ENCODE results near the gene GLTPD2.
"Not testable (repeated sequence)": the region's sequence is repeated elsewhere in the genome, so short reads cannot be mapped to it uniquely, and the experiment has no call there.

GLTPD2 gene

DNA sequence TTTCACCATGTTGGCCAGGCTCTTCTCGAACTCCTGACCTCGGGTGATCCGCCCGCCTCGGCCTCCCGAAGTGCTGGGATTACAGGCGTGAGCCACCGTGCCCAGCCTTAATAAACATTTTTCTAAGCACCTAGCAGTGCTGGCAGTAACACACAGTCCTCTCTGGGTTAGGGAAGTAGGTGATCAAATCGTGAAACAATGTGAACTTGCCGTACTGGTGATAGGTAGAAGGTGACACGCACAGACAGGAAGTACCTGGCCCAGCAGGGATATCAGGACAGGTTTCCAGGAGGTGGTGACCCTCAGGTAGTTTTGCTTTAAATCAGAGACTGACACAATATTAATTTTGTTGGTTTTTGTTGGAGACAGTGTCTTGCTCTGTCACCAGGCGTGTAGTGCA lies 22.7 kb downstream of the GLTPD2 start:
- FAIRE-seq: no peak

DNA sequence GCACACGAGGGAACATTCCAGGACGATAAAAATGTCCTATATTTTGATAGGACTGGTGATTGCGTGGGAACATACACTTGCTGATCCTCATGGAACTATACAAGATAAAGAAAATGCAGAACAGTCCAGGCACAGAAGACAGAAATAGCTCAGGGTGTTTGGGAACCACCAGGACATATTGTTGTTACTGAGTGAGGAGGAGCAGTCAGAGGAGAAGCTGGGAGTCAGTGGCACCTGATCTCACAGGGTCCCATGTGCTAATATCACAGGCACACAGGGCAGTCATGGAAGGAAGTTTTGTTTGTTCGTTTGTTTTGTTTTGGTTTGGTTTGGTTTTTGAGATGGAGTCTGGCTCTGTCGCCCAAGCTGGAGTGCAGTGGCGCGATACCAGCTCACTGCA lies 23.9 kb downstream of the GLTPD2 start:
- FAIRE-seq: no peak

DNA sequence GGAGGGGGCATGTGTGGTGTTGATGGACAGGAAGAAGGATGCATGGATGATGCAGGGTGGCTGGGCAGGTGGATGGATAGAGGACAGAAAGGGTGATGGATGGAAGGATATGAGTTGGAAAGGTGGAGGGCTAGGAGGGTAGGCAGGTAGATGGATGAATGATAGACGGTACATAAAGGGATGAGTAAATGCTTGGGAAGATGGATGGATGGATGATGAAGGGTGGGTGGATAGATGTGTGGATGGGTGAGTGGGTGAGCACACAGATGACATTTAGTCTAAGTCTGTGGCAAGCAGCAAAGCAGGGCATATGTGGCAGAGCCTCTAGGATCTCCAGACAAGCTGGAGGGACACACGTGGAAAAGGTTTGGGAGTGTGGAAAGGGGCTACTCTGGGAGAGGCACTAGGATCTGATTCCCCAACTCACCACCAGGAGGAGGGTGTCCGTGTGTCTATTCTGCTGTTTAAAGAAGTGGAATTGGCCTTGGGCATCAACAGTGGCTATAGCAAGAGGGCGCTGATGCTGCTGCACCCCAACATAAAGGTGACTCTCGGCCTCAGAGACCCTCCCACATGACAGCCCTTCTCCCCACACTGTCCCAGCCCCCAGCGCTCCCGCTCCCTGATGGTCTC lies 26.4 kb downstream of the GLTPD2 start:
- FAIRE-seq: no peak

DNA sequence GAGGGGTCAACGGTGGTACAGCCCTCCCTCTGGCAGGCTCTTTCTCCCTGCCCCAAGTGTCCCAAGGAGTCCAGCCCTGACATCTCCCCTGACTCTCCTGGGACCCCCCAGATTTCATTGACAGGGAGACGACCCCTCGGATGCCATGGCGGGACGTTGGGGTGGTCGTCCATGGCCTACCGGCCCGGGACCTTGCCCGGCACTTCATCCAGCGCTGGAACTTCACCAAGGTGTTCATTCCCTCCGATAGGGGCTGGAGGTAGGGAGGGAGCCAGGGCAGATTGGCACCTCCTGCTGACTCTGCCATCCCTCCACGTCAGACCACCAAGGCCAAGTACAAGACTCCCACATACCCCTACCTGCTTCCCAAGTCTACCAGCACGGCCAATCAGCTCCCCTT lies 28.1 kb downstream of the GLTPD2 start:
- FAIRE-seq: no peak

DNA sequence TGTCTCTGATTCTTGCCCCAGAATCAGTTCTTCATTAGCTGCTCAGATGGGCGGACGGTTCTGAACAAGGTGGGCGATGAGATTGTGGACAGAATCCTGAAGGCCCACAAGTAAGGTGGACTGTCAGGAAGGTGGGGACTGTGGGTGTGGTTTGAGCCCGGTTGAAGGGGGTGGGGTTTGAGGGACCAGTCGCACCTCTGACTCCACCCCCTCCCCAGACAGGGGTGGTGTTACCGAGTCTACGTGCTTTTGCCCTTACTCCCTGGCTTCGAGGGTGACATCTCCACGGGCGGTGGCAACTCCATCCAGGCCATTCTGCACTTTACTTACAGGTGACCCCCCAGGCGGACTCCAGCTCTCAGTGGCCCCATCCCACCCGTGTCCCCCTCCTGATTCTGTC lies 29.5 kb downstream of the GLTPD2 start:
- FAIRE-seq: no peak

DNA sequence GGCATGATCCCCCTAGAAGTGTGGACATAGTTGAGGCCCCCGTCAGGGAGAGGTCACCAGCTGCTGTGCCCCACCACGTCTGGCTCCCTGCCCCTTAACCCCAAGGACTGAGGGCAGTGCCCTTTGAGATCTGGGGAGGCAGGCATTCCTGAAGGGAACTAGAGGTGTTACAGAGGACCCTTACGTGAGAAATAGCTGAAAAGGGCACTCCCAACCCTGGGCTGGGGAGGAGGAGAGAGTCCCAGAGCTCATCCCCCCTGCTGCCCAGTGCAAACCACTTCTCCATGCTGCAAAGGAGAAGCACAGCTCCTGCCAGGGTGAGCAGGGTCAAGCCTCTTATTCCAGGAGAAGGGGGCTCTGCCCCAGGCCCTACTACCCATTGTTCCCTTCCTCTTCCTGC lies 34.1 kb downstream of the GLTPD2 start:
- FAIRE-seq: no peak

DNA sequence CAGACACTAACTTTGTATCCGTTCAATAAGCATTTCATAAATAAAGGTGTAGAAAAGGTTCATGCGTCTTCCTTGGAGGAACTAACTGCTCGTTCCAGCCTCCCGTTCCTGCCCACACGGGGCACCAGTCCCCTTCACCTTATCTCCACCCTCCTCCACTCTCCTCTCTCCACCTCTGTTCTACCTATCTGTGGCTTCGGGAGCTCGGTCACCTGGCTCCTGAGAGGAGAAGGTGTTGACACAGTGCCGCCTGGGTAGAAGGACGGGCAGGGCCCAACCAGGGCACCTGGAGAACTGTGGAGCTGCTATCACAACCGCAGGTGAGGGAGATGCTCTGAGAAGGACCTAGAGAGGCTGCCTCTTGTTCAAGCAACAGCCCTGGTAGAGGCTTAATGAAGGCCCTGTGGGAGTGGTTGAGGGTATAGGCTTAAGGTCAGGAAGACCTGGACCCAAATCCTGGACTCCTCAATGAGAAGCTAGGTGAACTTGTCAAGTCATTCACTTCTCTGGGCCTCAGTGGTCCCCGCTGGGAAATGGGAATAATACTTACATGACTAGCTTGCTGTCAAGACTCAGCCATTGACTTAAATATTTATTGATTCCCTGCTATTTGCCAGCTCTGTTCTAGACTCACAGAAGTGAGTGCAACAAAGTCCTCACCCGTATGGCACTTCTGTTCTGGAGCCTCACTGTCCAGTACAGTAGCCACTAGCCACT lies 34.8 kb downstream of the GLTPD2 start:
- no peak for FAIRE-seq

DNA sequence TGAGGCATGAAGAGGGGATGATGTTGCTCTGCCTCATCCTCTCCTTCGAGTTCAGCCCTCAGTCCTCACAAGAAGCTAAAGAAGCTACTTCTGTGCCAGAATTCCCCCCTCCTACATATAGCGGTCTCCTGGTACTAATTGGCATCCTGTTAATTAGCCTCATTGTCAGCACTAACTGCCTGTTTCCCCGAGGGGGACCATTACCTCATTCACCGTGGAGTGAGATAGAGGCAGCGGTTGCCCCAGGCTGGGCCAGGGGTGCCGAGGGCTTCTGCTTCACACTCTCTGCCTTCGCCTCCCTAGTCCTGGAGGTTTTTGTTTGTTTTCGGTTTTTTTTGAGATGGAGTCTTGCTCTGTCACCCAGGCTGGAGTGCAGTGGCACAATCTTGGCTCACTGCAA lies 38.6 kb downstream of the GLTPD2 start:
- no peak for FAIRE-seq

DNA sequence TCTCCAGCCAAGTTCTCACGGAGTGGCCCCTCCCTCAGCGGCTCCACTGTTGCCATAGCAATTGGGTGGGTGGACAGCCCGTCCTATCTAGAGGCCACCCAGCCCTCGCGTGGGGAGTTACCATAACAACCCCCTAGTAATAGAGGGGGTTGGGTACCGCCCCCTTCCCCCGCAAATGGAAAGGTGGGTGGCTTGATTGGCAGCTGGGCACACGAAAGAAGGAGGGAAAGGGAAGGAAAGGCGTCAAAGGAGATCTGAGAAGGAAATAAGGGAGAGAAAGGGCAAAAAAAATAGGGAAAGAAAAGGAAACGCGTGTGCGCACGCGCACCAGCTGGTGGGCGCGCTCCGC lies 44.0 kb downstream of the GLTPD2 start:
- FAIRE-seq: not testable (repeated sequence)

DNA sequence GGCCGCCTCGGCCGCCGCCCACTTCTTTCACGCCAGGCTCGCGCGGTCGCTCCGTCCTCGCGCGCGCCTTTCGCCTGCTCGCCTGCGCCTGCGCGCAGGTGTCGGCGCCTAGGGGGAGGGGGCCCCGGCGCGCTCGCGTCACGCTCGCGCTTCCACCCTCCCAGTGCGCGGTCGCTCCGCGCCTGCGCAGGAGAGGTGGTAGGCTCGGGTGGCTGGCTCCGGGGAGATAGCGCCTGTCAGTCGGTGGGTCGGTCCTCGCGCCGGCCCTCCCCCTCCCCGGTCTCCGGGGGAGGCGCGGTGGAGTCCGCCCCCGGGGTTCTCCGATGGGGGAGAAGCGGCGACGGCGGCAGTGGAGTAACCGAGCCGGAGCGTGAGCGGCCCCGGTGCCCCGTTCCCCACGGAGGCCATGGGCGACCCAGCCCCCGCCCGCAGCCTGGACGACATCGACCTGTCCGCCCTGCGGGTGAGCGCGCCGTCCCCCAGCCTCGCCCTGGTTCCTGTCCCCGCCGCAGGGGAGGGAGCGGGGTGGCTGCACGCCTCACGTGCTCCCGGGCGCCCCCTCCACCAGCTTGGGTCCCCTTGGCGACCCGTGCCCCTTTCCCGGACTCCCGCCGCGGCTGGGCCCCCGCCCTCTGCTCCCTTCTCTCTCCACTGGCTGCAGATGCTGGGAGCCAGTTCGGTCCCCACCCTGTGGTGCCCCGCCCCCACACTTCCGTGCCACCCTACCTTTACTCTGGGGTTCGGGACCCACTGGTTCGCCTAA lies 44.6 kb downstream of the GLTPD2 start, which contains the start of gene MINK1:
Gene MINK1 (plus strand): TSS at position 163 of the 763 bp plus-strand sequence. CDS start 244 bp downstream, at position 407.
- FAIRE-seq: no peak

DNA sequence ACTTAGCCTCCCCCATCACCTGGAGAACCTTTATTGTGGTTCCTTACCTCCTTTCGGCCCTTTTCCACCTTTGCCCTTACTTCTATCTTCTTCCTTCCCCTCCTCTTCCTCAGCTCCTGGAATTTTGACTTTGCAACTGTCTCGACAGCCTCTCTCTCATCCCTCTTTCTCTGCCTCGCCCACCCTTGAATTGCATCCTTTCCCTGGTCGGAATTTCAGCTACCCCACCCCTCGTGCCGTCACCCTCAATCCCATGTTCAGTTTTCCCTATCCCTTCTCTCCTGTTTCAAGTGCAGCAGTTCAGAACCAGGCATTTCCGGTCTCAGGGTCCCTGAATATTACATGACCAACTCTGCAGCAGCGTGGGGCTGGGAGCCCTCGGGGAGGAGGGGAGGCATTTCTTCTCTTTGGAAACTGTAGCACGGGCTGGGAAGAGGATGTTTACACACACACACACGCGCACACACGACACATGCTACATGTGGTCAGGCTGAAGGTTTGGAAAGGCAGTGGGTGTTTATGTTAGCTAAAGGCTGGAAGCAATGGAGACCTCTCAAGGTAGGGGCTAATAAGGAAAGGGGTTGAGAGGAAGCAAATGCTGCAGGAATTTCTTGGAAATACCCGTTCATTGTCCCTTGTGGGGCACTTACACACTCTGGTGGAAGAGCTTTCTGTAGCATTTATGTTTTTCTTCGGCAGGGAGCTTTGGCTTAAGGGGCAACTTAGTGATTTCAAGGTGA lies 45.3 kb downstream of the GLTPD2 start:
- no peak for FAIRE-seq

DNA sequence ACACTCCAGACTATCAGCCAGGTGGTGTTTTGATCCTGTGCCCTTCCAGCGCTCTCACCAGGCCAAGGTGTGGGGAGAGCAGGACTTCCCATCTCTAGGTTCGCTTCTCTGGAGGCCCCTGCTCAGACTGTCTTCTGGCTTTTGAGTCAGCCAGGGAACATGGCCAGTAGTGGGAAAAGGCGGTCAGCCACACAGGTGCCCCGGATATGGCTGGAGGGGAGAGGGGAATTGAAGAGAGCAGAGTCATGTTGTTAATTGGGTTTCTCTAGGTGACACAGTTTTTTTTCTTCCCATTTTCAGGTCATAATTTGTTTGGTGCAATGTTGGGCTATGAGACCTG lies 45.9 kb downstream of the GLTPD2 start:
- FAIRE-seq: no peak

DNA sequence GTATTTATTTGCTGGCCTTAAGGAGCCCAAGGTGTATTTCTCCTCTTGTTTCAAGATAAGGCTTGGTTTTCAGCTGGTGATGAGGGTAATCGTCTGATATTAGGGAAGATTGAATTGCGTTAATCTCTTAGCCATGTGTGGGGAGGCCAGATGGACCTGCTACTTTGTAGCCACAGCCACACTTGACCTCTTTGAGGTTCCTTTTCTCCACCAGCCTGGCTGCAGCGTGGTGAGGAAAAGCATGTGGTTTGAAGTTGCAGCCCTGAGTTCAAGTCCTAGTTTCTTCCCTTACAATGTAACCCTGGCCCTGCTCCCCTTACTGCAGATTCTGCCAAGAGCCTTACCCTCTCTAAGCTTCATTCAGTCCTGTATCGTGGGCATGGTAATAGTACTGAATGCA lies 47.5 kb downstream of the GLTPD2 start:
- FAIRE-seq: no peak

DNA sequence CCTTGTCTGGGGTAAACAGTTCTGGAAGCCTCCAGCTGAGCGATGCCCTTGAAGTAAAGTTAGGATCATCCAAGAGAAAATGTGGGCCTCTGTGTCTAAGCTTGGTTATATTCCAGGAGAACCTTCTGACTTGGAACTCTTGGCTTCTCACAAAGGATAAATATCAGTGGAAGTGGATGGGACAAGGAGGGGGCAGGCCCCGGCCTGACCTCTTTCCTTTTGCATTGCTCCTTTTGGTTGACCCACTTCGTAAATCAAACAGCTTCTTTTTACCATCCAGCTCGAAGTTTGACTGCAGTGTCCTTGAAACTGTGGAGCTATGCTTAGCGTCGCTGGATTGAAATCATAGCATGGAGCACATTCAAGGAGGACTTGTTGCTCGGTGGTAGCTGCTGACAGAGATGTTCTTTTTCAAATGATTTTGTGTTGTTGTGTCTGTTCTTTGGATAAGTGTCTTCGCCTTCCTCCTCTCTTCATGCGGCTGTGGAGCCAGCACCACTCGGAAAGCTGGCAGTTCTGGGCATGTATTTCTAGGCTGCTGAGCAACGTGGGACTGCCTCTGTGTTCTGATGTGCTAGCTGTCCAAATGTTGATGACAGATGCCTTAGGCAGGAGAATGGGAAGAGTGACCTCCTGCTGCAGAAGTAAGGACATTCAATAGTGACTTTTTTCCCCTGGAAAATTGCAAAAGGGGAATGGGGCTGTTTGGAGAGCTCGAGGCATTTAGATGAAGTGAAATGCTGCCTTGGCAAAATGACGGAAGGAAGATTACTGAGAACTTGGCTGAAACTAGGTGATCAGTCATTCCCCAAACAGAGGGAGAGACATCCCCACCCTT lies 48.9 kb downstream of the GLTPD2 start:
- no peak for FAIRE-seq

DNA sequence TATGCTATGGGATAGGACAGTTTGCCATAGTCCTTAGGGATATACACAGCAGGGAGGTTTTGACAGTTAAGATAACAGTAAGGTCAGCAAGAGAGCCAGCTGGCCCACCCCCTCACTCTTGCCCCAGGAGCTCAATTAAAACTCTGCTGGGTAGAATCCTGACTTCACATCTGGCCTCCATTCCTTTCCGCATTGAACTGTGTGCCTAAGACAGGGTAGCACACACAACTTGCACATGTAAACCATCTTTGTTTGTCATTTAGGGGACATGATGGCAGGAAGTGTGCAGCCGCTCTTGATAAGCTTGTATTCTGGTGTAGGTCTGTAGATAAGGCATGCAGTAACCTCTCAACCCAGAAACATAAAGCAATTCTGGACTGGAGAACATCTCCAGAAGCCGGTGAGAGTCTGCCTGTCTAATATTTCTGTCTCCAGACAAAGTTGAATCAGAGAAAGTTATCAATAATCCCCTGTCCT lies 49.6 kb downstream of the GLTPD2 start:
- FAIRE-seq: no peak

DNA sequence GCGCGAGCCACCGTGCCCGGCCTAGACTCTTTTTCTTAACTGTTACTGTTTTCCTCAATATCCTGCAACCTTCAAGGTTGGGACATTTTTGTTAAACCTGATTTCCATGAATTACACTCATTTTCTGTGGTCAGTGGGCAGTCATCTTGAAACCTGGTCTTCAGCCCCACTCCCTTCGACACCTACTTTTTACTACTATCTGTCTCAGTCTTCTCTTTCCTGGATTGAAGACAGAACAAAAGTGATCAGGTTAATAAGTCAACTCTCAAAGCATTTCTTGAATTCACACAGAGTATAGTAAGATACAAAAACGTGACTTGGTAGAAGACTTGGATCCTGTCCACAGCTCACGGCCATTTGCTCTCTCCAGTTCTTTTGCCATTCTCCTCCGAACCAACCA lies 50.5 kb downstream of the GLTPD2 start:
- FAIRE-seq: no peak
